ENCODE data around the gene MKLN1. TPM values are rescaled to one million over a fixed set of nuclear protein-coding genes. Genes with fewer than 3 reads are reported as not detected.

Gene MKLN1
- total and polyA plus RNA-seq, 10 of the 15 experiments (the other 5 are each of a cell fraction or from before 2014, with no cell fraction given) = 13.6 to 55.8 (median 29.3) TPM

GRCh38 chr7:131294553-131294952 lies 33.1 kb upstream of the MKLN1 start:
- SMC1A ChIA-PET (ENCODE audit: uncharacterized antibody, unreplicated experiment) = interaction anchor here (1.3 to 1.8 kb wide), 4 partner anchors 11 to 226 kb away, joined by 3 to 7 read pairs (median 4); no protein-coding TSS in a partner anchor
- no peak overlapping the region for H3K9ac ChIP-seq (ENCODE audit: control insufficient read depth, insufficient read depth, low read length)
- no peaks in the 10 kb centered on the region for H3K27me3 ChIP-seq (replicated peaks in 1 of 2; ENCODE audit: control insufficient read depth in 2 of 2, insufficient read depth in 2 of 2, low read length in 1 of 2)
- no peaks in the 10 kb centered on the region for H3K4me1 ChIP-seq (ENCODE audit: control insufficient read depth, insufficient read depth, low read length)
- ATAC-seq (no peak), DNase-seq (ENCODE audit: low read depth, low spot score) (no peak), FAIRE-seq (no peak)
- in situ Hi-C loops (cut with MboI) = no loop called here
- WGBS (ENCODE audit: insufficient coverage, insufficient replicate concordance, low lambda C conversion rate, missing lambda C conversion rate) = 42% methylated on average over 3 of the region's 3 CpGs
- POLR2A ChIA-PET = no interaction called here
- RAD21 ChIA-PET (ENCODE audit: unreplicated experiment) = interaction anchor here (0.6 kb wide), 1 partner anchor 237 kb away, joined by 3 read pairs; no protein-coding TSS in a partner anchor
- intact Hi-C loops (cut with micrococcal nuclease; ENCODE audit: unreplicated experiment) = no loop called here
- H3K9me3 ChIP-seq (replicated peaks; ENCODE audit: control insufficient read depth, insufficient read depth, low read length) = no peaks in the 10 kb centered on the region
- no peak overlapping the region for H3K4me3 ChIP-seq
- no peaks in the 10 kb centered on the region for H4K20me1 ChIP-seq (ENCODE audit: control insufficient read depth, insufficient read depth)
- BruUV-seq (replicated peaks) = no TSS peak
- no peak overlapping the region for H3K4me2 ChIP-seq (ENCODE audit: control insufficient read depth, insufficient read depth)
- no peaks in the 10 kb centered on the region for H3K36me3 ChIP-seq (ENCODE audit: control insufficient read depth in 2 of 2, insufficient read depth in 2 of 2, low read length in 1 of 2)
- no peak overlapping the region for H2AFZ ChIP-seq (ENCODE audit: control insufficient read depth, low read depth, low read length)
- TF ChIP-seq SUZ12 (IDR thresholded peaks at IDR 0.05; ENCODE audit: unreplicated experiment) (no peak), POLR2AphosphoS2 (IDR thresholded peaks at IDR 0.05; ENCODE audit: low read depth, low read length) (no peak), NR2C1 (IDR thresholded peaks at IDR 0.05) (no peak)
- TF ChIP-seq, protein P1, sequence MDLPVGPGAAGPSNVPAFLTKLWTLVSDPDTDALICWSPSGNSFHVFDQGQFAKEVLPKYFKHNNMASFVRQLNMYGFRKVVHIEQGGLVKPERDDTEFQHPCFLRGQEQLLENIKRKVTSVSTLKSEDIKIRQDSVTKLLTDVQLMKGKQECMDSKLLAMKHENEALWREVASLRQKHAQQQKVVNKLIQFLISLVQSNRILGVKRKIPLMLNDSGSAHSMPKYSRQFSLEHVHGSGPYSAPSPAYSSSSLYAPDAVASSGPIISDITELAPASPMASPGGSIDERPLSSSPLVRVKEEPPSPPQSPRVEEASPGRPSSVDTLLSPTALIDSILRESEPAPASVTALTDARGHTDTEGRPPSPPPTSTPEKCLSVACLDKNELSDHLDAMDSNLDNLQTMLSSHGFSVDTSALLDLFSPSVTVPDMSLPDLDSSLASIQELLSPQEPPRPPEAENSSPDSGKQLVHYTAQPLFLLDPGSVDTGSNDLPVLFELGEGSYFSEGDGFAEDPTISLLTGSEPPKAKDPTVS (IDR thresholded peaks at IDR 0.05; ENCODE audit: low read depth, low read length) = no peak
- TF ChIP-seq, protein P2, sequence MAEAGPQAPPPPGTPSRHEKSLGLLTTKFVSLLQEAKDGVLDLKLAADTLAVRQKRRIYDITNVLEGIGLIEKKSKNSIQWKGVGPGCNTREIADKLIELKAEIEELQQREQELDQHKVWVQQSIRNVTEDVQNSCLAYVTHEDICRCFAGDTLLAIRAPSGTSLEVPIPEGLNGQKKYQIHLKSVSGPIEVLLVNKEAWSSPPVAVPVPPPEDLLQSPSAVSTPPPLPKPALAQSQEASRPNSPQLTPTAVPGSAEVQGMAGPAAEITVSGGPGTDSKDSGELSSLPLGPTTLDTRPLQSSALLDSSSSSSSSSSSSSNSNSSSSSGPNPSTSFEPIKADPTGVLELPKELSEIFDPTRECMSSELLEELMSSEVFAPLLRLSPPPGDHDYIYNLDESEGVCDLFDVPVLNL (IDR thresholded peaks at IDR 0.05; ENCODE audit: low read depth, low read length) = no peak
- CTCF ChIA-PET = interaction anchor here (1.6 kb wide), 1 partner anchor 9 kb away, joined by 3 read pairs; no protein-coding TSS in a partner anchor
- H3K27ac ChIP-seq (ENCODE audit: control insufficient read depth, insufficient read depth) = no peak overlapping the region
- no peaks in the 10 kb centered on the region for H3K79me2 ChIP-seq (ENCODE audit: control insufficient read depth, insufficient read depth, low read length)

Measured in GM12878 (cell line).